Measurements from ENCODE around the gene TEPSIN.
A peak's percentile ranks its signal among the peaks of the same experiment; 100 is the strongest.
"Not testable (repeated sequence)": the region's sequence is repeated elsewhere in the genome, so short reads cannot be mapped to it uniquely, and the experiment has no call there.

TEPSIN gene

GRCh38 chr17:81234940-81235821 lies 3.7 kb downstream of the TEPSIN start:
- DNase-seq, result no peak

- no peak for DNase-seq
These were observed 4.4 kb downstream of the TEPSIN start for GRCh38 chr17:81234506-81234855.

- DNase-seq, result no peak
These were observed 4.9 kb downstream of the TEPSIN start for GRCh38 chr17:81233811-81234505.

GRCh38 chr17:81233316-81233715 lies 5.5 kb downstream of the TEPSIN start:
- DNase-seq, result no peak

GRCh38 chr17:81232616-81233241 lies 6.1 kb downstream of the TEPSIN start:
- no peak for DNase-seq

GRCh38 chr17:81231766-81232581 lies 6.9 kb downstream of the TEPSIN start:
- no peak for DNase-seq

GRCh38 chr17:81231121-81231645 lies 7.7 kb downstream of the TEPSIN start:
- no peak for DNase-seq

- no peak for DNase-seq
These were observed 8.6 kb downstream of the TEPSIN start for GRCh38 chr17:81230043-81230820.

GRCh38 chr17:81229666-81229920 lies 9.3 kb downstream of the TEPSIN start:
- no peak for DNase-seq

GRCh38 chr17:81228834-81229665 lies 9.8 kb downstream of the TEPSIN start:
- no peak for DNase-seq

- no peak for DNase-seq
These were observed 10.4 kb downstream of the TEPSIN start for GRCh38 chr17:81228420-81228819.

- DNase-seq, result not testable (repeated sequence)
These were observed 11.2 kb downstream of the TEPSIN start for GRCh38 chr17:81227630-81228029.

GRCh38 chr17:81223762-81224130 lies 15.1 kb downstream of the TEPSIN start:
- DNase-seq, result no peak

- DNase-seq, result peak; percentile 99
These were observed 15.7 kb downstream of the TEPSIN start, which contains the start of gene CEP131 for GRCh38 chr17:81222906-81223761. CEP131 (minus strand) TSS chr17:81222965; CDS start chr17:81220056, 2,909 bp downstream.

GRCh38 chr17:81222620-81222905 lies 16.3 kb downstream of the TEPSIN start:
- DNase-seq, result no peak

GRCh38 chr17:81221842-81222619 lies 16.8 kb downstream of the TEPSIN start:
- DNase-seq, result no peak

- DNase-seq, result no peak
These were observed 17.4 kb downstream of the TEPSIN start for GRCh38 chr17:81221371-81221841.

GRCh38 chr17:81219476-81220180 lies 19.2 kb downstream of the TEPSIN start:
- no peak for DNase-seq

- DNase-seq, result no peak
These were observed 19.9 kb downstream of the TEPSIN start for GRCh38 chr17:81218991-81219390.

Measured in activated naive CD4-positive, alpha-beta T cell treated with anti-CD3 and anti-CD28 coated beads, Interleukin-2, amount 50 U/mL, for 16 hours (primary cell).